Activated naive CD4-positive, alpha-beta T cell (primary cell): ENCODE results near the gene HAUS3.
"Not testable (repeated sequence)": the region's sequence is repeated elsewhere in the genome, so short reads cannot be mapped to it uniquely, and the experiment has no call there.

Source experiments
- DNase-seq, 4 experiments: peaks; one replicate each; lab custom pipeline; 2025; lab: John Stamatoyannopoulos, UW

HAUS3 gene

GRCh38 chr4:2251795-2252529 lies 10.0 kb upstream of the HAUS3 start:
- no peak for DNase-seq

- DNase-seq: no peak
These were observed 9.3 kb upstream of the HAUS3 start for GRCh38 chr4:2251073-2251794.

- no peak for DNase-seq
These were observed 8.6 kb upstream of the HAUS3 start for GRCh38 chr4:2250357-2251072.

GRCh38 chr4:2249526-2250356 lies 7.8 kb upstream of the HAUS3 start:
- no peak for DNase-seq

GRCh38 chr4:2248821-2249261 lies 6.9 kb upstream of the HAUS3 start:
- DNase-seq: no peak

- no peak for DNase-seq
These were observed 6.3 kb upstream of the HAUS3 start for GRCh38 chr4:2248044-2248780.

- no peak for DNase-seq
These were observed 5.5 kb upstream of the HAUS3 start for GRCh38 chr4:2247128-2248043.

- DNase-seq: no peak
These were observed 4.6 kb upstream of the HAUS3 start for GRCh38 chr4:2246384-2247127.

GRCh38 chr4:2245787-2246275 lies 3.9 kb upstream of the HAUS3 start:
- DNase-seq: no peak

GRCh38 chr4:2245057-2245786 lies 3.3 kb upstream of the HAUS3 start:
- no peak for DNase-seq

GRCh38 chr4:2243681-2244380 lies 1.9 kb upstream of the HAUS3 start:
- no peak for DNase-seq

- DNase-seq: no peak
These were observed 918 bp downstream of the HAUS3 start for GRCh38 chr4:2241003-2241402.

- DNase-seq: no peak
These were observed 4.8 kb downstream of the HAUS3 start for GRCh38 chr4:2236944-2237666.

GRCh38 chr4:2231082-2231481 lies 10.8 kb downstream of the HAUS3 start:
- no peak for DNase-seq

- no peak for DNase-seq
These were observed 15.7 kb downstream of the HAUS3 start for GRCh38 chr4:2226261-2226660.

- no peak for DNase-seq
These were observed 19.1 kb downstream of the HAUS3 start for GRCh38 chr4:2222838-2223237.

- DNase-seq: not testable (repeated sequence)
These were observed 20.5 kb downstream of the HAUS3 start for GRCh38 chr4:2221378-2221777.
